Esophagus squamous epithelium (tissue), 5 donors: ENCODE measurements around the gene CFAP65. TPM values are rescaled to one million over a fixed set of nuclear protein-coding genes. Genes with fewer than 3 reads are reported as not detected.

Experiments used
- DNase-seq: peaks from one replicate; lab custom pipeline; 2025; lab: John Stamatoyannopoulos, UW
- H3K27ac ChIP-seq, 4 donors: fragments of 200-600 bp; sonication (generic); one replicate each; pipeline ENCODE4 v1.5.1; 2016 to 2019; ENCODE audit warnings: mild to moderate bottlenecking in 1 of 4
- H3K27me3 ChIP-seq, 4 donors: fragments of 200-600 bp; sonication (generic); 1 replicate in 3 of 4; 2 replicates in 1 of 4; pipeline versions ENCODE4 v1.5.1 to v1.6.0; 2017 to 2021; ENCODE audit warnings: antibody characterized with exemption in 1 of 4
- H3K36me3 ChIP-seq, 3 donors: fragments of 200-600 bp; sonication (generic); one replicate each; pipeline ENCODE4 v1.5.1; 2016 to 2019
- H3K4me1 ChIP-seq, 3 donors: fragments of 200-600 bp; sonication (generic); one replicate each; pipeline ENCODE4 v1.5.1; 2017 to 2019
- H3K4me3 ChIP-seq, 4 donors: fragments of 200-600 bp; sonication (generic); 1 replicate in 3 of 4; 2 replicates in 1 of 4; pipeline ENCODE4 v1.5.1; 2016 to 2019; ENCODE audit warnings: mild to moderate bottlenecking in 2 of 4, moderate library complexity in 1 of 4
- H3K9me3 ChIP-seq, 3 donors: fragments of 200-600 bp; sonication (generic); one replicate each; pipeline ENCODE4 v1.5.1; 2016 to 2019
- CTCF ChIP-seq, 6 experiments: fragments of 450-650 bp in 4 of 6; fragments of 200-600 bp in 2 of 6; sonication (generic) in 2 of 6; IDR thresholded peaks; one replicate each; pipeline ENCODE4 v1.5.1; 2016 to 2019; ENCODE audit warnings: antibody characterized with exemption in 6 of 6, mild to moderate bottlenecking in 4 of 6, moderate library complexity in 4 of 6
- POLR2A ChIP-seq, 4 donors: fragments of 450-650 bp; IDR thresholded peaks; one replicate each; pipeline ENCODE4 v1.6.1; 2017; ENCODE audit warnings: antibody characterized with exemption in 4 of 4, mild to moderate bottlenecking in 4 of 4, moderate library complexity in 3 of 4
- WGBS, 2 donors: methylation state at CpG; one replicate each; pipeline ENCODE4 v1.1.5; 2018; 5-methylcytosine and 5-hydroxymethylcytosine counted together
- intact Hi-C: fragments of 100-400 bp; cut with DNase I; formaldehyde crosslinking; loops from one replicate; pipeline ENCODE4 v1.15.0; 2022
- small RNA-seq, 4 donors: library from RNA; depleted of rRNA; stranded (forward); fragments of <200 nt; gene quantifications; one replicate each; pipeline ENCODE3, GENCODE V24; 2016
- total RNA-seq, 4 donors: library from RNA; depleted of rRNA; stranded (reverse); fragments of >200 nt; gene quantifications; one replicate each; pipeline ENCODE4 v1.1.0, GENCODE V29; 2016
- donor health status: DM: yes; HTN: yes; CAD: no.

CFAP65 gene
- total RNA-seq, 4 donors from 2014 or later, result 0.19 TPM; not detected in 3

DNA sequence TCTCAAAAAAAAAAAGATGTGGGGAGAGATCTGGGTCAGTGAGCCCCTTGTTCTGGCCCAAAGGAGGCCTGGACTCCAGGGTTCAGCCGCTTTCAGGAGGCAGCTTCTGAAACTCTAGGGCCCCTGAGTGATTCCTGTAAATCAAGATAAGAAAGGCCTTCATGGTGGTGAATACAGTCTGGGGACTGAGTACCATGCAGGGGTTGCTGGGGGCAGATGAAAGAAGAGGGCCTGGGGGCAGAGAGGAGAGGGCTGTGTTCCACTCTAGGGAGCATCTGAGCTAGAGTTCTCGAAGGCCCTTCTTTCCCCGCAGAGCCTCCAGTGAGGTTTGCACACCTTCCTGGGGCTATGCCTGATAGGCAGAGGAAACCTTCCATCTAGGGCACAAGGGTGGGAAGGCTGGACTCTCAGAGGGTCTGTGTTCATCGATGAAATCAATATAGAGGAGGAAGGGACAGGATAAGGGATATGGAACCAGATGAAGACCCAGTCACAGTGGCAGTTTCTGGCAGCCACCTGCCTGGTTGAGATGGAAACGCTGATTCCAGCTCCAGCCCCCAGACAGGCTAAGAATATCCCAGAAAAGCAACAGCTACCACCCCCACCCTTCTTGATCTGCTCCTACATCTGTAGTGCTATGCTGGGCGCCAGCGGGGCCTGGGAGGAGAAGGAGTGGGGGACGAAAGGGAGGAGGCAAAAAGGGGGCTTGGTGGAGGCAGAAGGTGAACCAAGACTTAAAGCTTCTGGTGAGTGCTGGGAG lies 86.6 kb downstream of the CFAP65 start:
- intact Hi-C loops, result no loop called here

GRCh38 chr2:218953366-218953954 lies 87.9 kb downstream of the CFAP65 start:
- H3K27me3 ChIP-seq, result peaks cover 0 to 95% (median 0%) of the 10 kb centered on the region in 4 donors
- no peak for DNase-seq
- no peaks in the 10 kb centered on the region for H3K4me1 ChIP-seq
- TF ChIP-seq POLR2A (IDR thresholded peaks at IDR 0.05), result no peak
- TF ChIP-seq CTCF (IDR thresholded peaks at IDR 0.05), result no peak
- no peaks in the 10 kb centered on the region for H3K36me3 ChIP-seq
- H3K4me3 ChIP-seq, result no peak overlapping the region
- H3K27ac ChIP-seq, result no peak overlapping the region
- no peaks in the 10 kb centered on the region for H3K9me3 ChIP-seq
- intact Hi-C loops, result no loop called here
- WGBS, 2 donors, result 80 to 82% methylated on average over 1 to 9 of the region's 18 CpGs

More for the DNA sequence above, 86.6 kb downstream of the CFAP65 start:
- Histone ChIP-seq H3K27ac (no peak overlapping the region), H3K36me3 (no peaks in the 10 kb centered on the region), H3K4me3 (no peak overlapping the region), H3K27me3 (peaks cover under 1 to 96% (median 8%) of the 10 kb centered on the region in 4 donors), H3K4me1 (peaks cover 0 to 8% (median 5%) of the 10 kb centered on the region in 3 donors), H3K9me3 (no peaks in the 10 kb centered on the region)
- 72 to 82% methylated on average over 7 of the region's 8 CpGs for WGBS, 2 donors
- TF ChIP-seq POLR2A (IDR thresholded peaks at IDR 0.05) (no peak), CTCF (IDR thresholded peaks at IDR 0.05) (no peak)
- no peak for DNase-seq

Small RNA genes within 50 kb of the gene (small RNA-seq; reads per million reads assigned to genes)
- gene MIR3131, result 0 reads per million in 4 donors
- 1,711 to 5,271 (median 2,730) reads per million in 4 donors for gene MIR375

Other genes with a start within 250 kb of the CFAP65 start
- not detected for gene PRKAG3, start 209.7 kb downstream of the CFAP65 start, total RNA-seq
- under 1 TPM in 2 of 4 donors, not detected in 2; 0.73 to 0.76 TPM for gene WNT6, start 181.7 kb downstream of the CFAP65 start, total RNA-seq
- 10 to 100 TPM in 2 of 4 donors, 1 to 10 TPM in 2; 8.0 to 19.1 (median 11.9) TPM for gene WNT10A, start 160.7 kb downstream of the CFAP65 start, total RNA-seq
- not detected for gene CDK5R2, start 81.8 kb downstream of the CFAP65 start, total RNA-seq
- gene FEV, start 56.3 kb downstream of the CFAP65 start, total RNA-seq, result 1 to 10 TPM in 1 of 4 donors, not detected in 3; 2.1 TPM
- gene CRYBA2, start 48.1 kb downstream of the CFAP65 start, total RNA-seq, result not detected
- under 1 TPM in 1 of 4 donors, not detected in 3; 0.38 TPM for gene IHH, start 19.4 kb upstream of the CFAP65 start, total RNA-seq
- 10 to 100 TPM in 2 of 4 donors, 1 to 10 TPM in 2; 6.3 to 14.3 (median 9.7) TPM for gene NHEJ1, start 119.3 kb upstream of the CFAP65 start, total RNA-seq
- 1 to 10 TPM in 2 of 4 donors, under 1 TPM in 2; 0.82 to 1.7 (median 1.3) TPM for gene SLC23A3, start 128.5 kb upstream of the CFAP65 start, total RNA-seq
- 10 to 100 TPM; 35.3 to 49.8 (median 42.0) TPM for gene CNPPD1, start 135.4 kb upstream of the CFAP65 start, total RNA-seq
- 10 to 100 TPM; 31.0 to 58.7 (median 41.8) TPM for gene RETREG2, start 136.8 kb upstream of the CFAP65 start, total RNA-seq
- 10 to 100 TPM; 34.6 to 49.9 (median 43.6) TPM for gene ZFAND2B, start 165.3 kb upstream of the CFAP65 start, total RNA-seq
- gene ABCB6, start 177.4 kb upstream of the CFAP65 start, total RNA-seq, result 10 to 100 TPM; 22.1 to 45.3 (median 31.6) TPM
- 10 to 100 TPM; 37.8 to 55.1 (median 45.2) TPM for gene ATG9A, start 188.1 kb upstream of the CFAP65 start, total RNA-seq
- 10 to 100 TPM; 10.2 to 54.9 (median 27.6) TPM for gene ANKZF1, start 188.3 kb upstream of the CFAP65 start, total RNA-seq
- gene GLB1L, start 203.9 kb upstream of the CFAP65 start, total RNA-seq, result 1 to 10 TPM; 1.2 to 2.3 (median 1.7) TPM
- gene STK16, start 204.0 kb upstream of the CFAP65 start, total RNA-seq, result 10 to 100 TPM in 3 of 4 donors, 1 to 10 TPM in 1; 8.6 to 27.4 (median 19.3) TPM
- not detected for gene TUBA4B, start 211.7 kb upstream of the CFAP65 start, total RNA-seq
- 100 to 1,000 TPM; 104 to 258 (median 169) TPM for gene TUBA4A, start 212.4 kb upstream of the CFAP65 start, total RNA-seq
- gene DNAJB2, start 237.8 kb upstream of the CFAP65 start, total RNA-seq, result 10 to 100 TPM; 30.3 to 72.6 (median 35.1) TPM